B cell (primary cell): ENCODE results near the gene ZNF319. TPM values are rescaled to one million over a fixed set of nuclear protein-coding genes. Genes with fewer than 3 reads are reported as not detected.

Experiments used
- ATAC-seq: fragments of 200-7000 bp; cut with Tn5 transposase; one replicate; pipeline ENCODE4 v1.10.0; 2021; ENCODE audit warnings: low read depth, mild to moderate bottlenecking, moderate number of reproducible peaks, moderate library complexity
- CTCF ChIA-PET: fragments of 350-600 bp; sonication (Branson Sonifier 250); formaldehyde crosslinking; loops from one replicate; lab custom pipeline; 2021; ENCODE audit warnings: antibody characterized with exemption, inconsistent platforms; lab: Charles Lee
- POLR2A ChIA-PET: fragments of 350-600 bp; sonication (Branson Sonifier 250); formaldehyde crosslinking; loops from one replicate; lab custom pipeline; 2021; ENCODE audit warnings: antibody characterized with exemption; lab: Charles Lee
- DNase-seq: peaks from one replicate; pipeline ENCODE4 v3.0.0; 2013
- H2AFZ ChIP-seq: 2 replicates; pipeline ENCODE4 v1.6.1; 2012; ENCODE audit warnings: mild to moderate bottlenecking, low read depth, low read length; ENCODE audit not compliant: insufficient read depth, poor library complexity, severe bottlenecking
- H3K27ac ChIP-seq, 2 donors: 1 replicate in 1 of 2; 2 replicates in 1 of 2; pipeline ENCODE4 v1.5.1; 2012 to 2013; ENCODE audit warnings: low read length in 2 of 2, mild to moderate bottlenecking in 2 of 2, moderate library complexity in 1 of 2
- H3K27me3 ChIP-seq, 4 experiments: fragments of 200-600 bp in 1 of 4; sonication (generic) in 1 of 4; replicated peaks in 1 of 4; 1 replicate in 2 of 4; 2 replicates in 2 of 4; pipeline versions ENCODE4 v1.6.1 to v1.7.0; 2013 to 2016; ENCODE audit warnings: low read length in 3 of 4, mild to moderate bottlenecking in 2 of 4, mixed read lengths in 1 of 4, moderate library complexity in 1 of 4; ENCODE audit not compliant: insufficient read depth in 4 of 4, control insufficient read depth in 3 of 4; ENCODE audit errors: control extremely low read depth in 1 of 4
- H3K36me3 ChIP-seq, 2 experiments: replicated peaks in 1 of 2; 1 replicate in 1 of 2; 2 replicates in 1 of 2; pipeline versions ENCODE4 v1.6.1 to v1.7.1; 2013; ENCODE audit warnings: low read length in 1 of 2; ENCODE audit not compliant: insufficient read depth in 2 of 2, control insufficient read depth in 1 of 2; ENCODE audit errors: control extremely low read depth in 1 of 2, extremely low read depth in 1 of 2
- H3K4me1 ChIP-seq, 2 donors: fragments of 200-600 bp in 1 of 2; sonication (generic) in 1 of 2; 1 replicate in 1 of 2; 2 replicates in 1 of 2; pipeline versions ENCODE4 v1.5.1 to v1.6.1; 2013 to 2017; ENCODE audit warnings: low read length in 2 of 2; ENCODE audit not compliant: control insufficient read depth in 2 of 2, insufficient read depth in 2 of 2
- H3K4me2 ChIP-seq: replicated peaks from 2 replicates; pipeline ENCODE3; 2012; ENCODE audit warnings: mild to moderate bottlenecking, low read depth, low read length; ENCODE audit not compliant: poor library complexity, severe bottlenecking
- H3K4me3 ChIP-seq, 5 experiments: fragments of 200-600 bp in 1 of 5; sonication (generic) in 1 of 5; 1 replicate in 3 of 5; 2 replicates in 2 of 5; pipeline versions ENCODE4 v1.5.1 to v1.7.0; 2011 to 2016; ENCODE audit warnings: low read length in 4 of 5, mild to moderate bottlenecking in 4 of 5, low read depth in 2 of 5, control low read depth in 1 of 5, moderate library complexity in 1 of 5; ENCODE audit not compliant: insufficient read depth in 1 of 5; ENCODE audit errors: control extremely low read depth in 1 of 5, extremely low read depth in 1 of 5
- H3K79me2 ChIP-seq: fragments of 200-600 bp; sonication (generic); one replicate; pipeline ENCODE4 v1.6.0; 2016; ENCODE audit warnings: low read length; ENCODE audit not compliant: control insufficient read depth, insufficient read depth
- H3K9ac ChIP-seq: fragments of 200-600 bp; sonication (generic); 2 replicates; pipeline ENCODE4 v1.6.1; 2017; ENCODE audit warnings: mild to moderate bottlenecking, low read length, moderate library complexity
- H3K9me3 ChIP-seq, 3 donors: one replicate each; pipeline versions ENCODE4 v1.6.1 to v1.7.1; 2013; ENCODE audit warnings: low read length in 2 of 3; ENCODE audit not compliant: control insufficient read depth in 2 of 3, insufficient read depth in 1 of 3; ENCODE audit errors: control extremely low read depth in 1 of 3
- H4K20me1 ChIP-seq: 2 replicates; pipeline ENCODE4 v1.6.0; 2012; ENCODE audit warnings: mild to moderate bottlenecking, low read length; ENCODE audit not compliant: insufficient read depth, control insufficient read depth, poor library complexity, severe bottlenecking
- H3K27ac Mint-ChIP-seq: one replicate; pipeline ENCODE4 v1.8.0; 2021; ENCODE audit warnings: mixed read lengths
- H3K27me3 Mint-ChIP-seq: one replicate; pipeline ENCODE4 v1.8.0; 2021; ENCODE audit warnings: mixed read lengths
- H3K4me1 Mint-ChIP-seq: one replicate; pipeline ENCODE4 v1.8.0; 2021; ENCODE audit warnings: mixed read lengths
- H3K4me3 Mint-ChIP-seq: one replicate; pipeline ENCODE4 v1.8.0; 2021; ENCODE audit warnings: mixed read lengths
- H3K9me3 Mint-ChIP-seq: one replicate; pipeline ENCODE4 v1.8.0; 2022; ENCODE audit warnings: mixed read lengths; ENCODE audit not compliant: insufficient read depth
- CTCF ChIP-seq: fragments of 200-600 bp; IDR thresholded peaks from one replicate; pipeline ENCODE4 v1.8.0; 2022; ENCODE audit warnings: antibody characterized with exemption, mild to moderate bottlenecking
- EZH2 ChIP-seq: IDR thresholded peaks from 2 replicates; pipeline ENCODE4 v1.6.1; 2012; ENCODE audit warnings: borderline replicate concordance, low read depth, mild to moderate bottlenecking, moderate library complexity, low read length; ENCODE audit not compliant: insufficient read depth, poor library complexity, severe bottlenecking
- WGBS: methylation state at CpG from one replicate; pipeline ENCODE4 v1.1.5; 2013; ENCODE audit warnings: missing lambda C conversion rate; ENCODE audit not compliant: insufficient coverage; 5-methylcytosine and 5-hydroxymethylcytosine counted together
- intact Hi-C: fragments of 100-400 bp; cut with micrococcal nuclease; formaldehyde crosslinking; loops from one replicate; pipeline ENCODE4 v1.10.0; 2022
- polyA plus RNA-seq: library from polyadenylated mRNA; depleted of rRNA; stranded (reverse); fragments of >200 nt; gene quantifications from 2 replicates; pipeline ENCODE4 v1.2.3, GENCODE V29; 2012
- total RNA-seq, 2 donors: library from RNA; stranded (reverse); fragments of 120-200 nt in 1 of 2; gene quantifications; 1 replicate in 1 of 2; 2 replicates in 1 of 2; pipeline versions ENCODE4 v1.2.3 to v1.2.4, GENCODE V29; 2013 to 2022

ZNF319 gene
- total and polyA plus RNA-seq, 2 donors (not counting 1 experiment from before 2014, with no cell fraction given), result 12.4 to 15.1 TPM

GRCh38 chr16:58025351-58026138 lies 25.1 kb upstream of the ZNF319 start, which contains the start of gene MMP15:
TSS of gene MMP15 (plus strand) at chr16:58025754. CDS start at chr16:58026351, 597 bp downstream.
- H3K4me3 ChIP-seq, result peak within 1 kb of the TSS; percentile 19 to 72 (median 58)
- peak within 1 kb of the TSS; percentile 94 for H3K4me3 Mint-ChIP-seq
- no peak for TF ChIP-seq EZH2
- no peak for TF ChIP-seq CTCF

More at GRCh38 chr16:58025351-58026138, 25.1 kb upstream of the ZNF319 start, which contains the start of gene MMP15:
- Mint-ChIP-seq H3K9me3 (no peaks in the 10 kb centered on the region), H3K4me1 (peaks cover 11% of the 10 kb centered on the region), H3K27ac (peak within 1 kb of the TSS; percentile 83), H3K27me3 (peaks cover 28% of the 10 kb centered on the region)
- H3K27ac ChIP-seq, result no peak within 1 kb of the TSS
- H3K79me2 ChIP-seq, result no peaks in the 10 kb centered on the region
- H3K36me3 ChIP-seq, result no peaks in the 10 kb centered on the region
- H3K4me1 ChIP-seq, result peaks cover 21 to 26% of the 10 kb centered on the region in 2 donors
- intact Hi-C loops, result loop anchor here (10.0 kb wide), 1 partner anchor 459 kb away; no protein-coding TSS in a partner anchor
- DNase-seq (peak; percentile 65), ATAC-seq (peak; percentile 62)
- POLR2A ChIA-PET, result no interaction called here
- peak within 1 kb of the TSS; percentile 87 for H2AFZ ChIP-seq
- H3K27me3 ChIP-seq, result peaks cover 0 to 44% (median 11%) of the 10 kb centered on the region in 4 experiments
- H4K20me1 ChIP-seq, result no peaks in the 10 kb centered on the region
- H3K9me3 ChIP-seq, result no peaks in the 10 kb centered on the region
- peak within 1 kb of the TSS; percentile 98 for H3K4me2 ChIP-seq
- CTCF ChIA-PET, result interaction anchor here (1.4 kb wide), 1 partner anchor 24 kb away, joined by 4 read pairs; the partner anchor contains the start of gene USB1
- under 1% methylated on average over 86 of the region's 90 CpGs for WGBS
- peak within 1 kb of the TSS; percentile 70 for H3K9ac ChIP-seq
